ENCODE data around the gene RFFL.

DNA sequence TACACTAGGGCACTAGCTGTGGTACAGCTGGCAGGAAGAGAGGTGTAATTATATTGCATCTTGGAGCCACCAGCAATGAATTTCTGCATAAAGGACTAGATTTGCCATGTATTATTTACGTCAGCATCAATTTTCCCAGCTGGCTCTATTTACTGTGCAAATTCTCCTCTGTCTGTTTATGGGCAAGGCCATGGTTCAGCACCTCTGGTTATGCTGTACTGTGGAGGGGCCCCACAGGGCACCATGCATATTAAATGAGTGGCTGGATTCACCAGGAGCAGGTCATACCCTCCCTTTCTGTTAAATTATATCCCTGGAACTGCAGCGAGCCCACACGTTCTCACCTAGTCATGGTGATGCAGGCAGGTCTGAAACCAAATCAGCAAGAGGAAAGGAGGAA, 36.4 kb upstream of the RFFL start:
- TF ChIP-seq, protein P1, sequence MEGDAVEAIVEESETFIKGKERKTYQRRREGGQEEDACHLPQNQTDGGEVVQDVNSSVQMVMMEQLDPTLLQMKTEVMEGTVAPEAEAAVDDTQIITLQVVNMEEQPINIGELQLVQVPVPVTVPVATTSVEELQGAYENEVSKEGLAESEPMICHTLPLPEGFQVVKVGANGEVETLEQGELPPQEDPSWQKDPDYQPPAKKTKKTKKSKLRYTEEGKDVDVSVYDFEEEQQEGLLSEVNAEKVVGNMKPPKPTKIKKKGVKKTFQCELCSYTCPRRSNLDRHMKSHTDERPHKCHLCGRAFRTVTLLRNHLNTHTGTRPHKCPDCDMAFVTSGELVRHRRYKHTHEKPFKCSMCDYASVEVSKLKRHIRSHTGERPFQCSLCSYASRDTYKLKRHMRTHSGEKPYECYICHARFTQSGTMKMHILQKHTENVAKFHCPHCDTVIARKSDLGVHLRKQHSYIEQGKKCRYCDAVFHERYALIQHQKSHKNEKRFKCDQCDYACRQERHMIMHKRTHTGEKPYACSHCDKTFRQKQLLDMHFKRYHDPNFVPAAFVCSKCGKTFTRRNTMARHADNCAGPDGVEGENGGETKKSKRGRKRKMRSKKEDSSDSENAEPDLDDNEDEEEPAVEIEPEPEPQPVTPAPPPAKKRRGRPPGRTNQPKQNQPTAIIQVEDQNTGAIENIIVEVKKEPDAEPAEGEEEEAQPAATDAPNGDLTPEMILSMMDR (conservative IDR thresholded peaks at IDR 0.05; ENCODE audit: low read depth, low read length): no peak
- no peak for TF ChIP-seq EZH2 (IDR thresholded peaks at IDR 0.05; ENCODE audit: low read length, unreplicated experiment)

Data from PC-3 (cell line).